Fibroblast of villous mesenchyme (primary cell): Measurements from ENCODE around the gene GLI1. TPM values are rescaled to one million over a fixed set of nuclear protein-coding genes. Genes with fewer than 3 reads are reported as not detected.
"Not testable (repeated sequence)": the region's sequence is repeated elsewhere in the genome, so short reads cannot be mapped to it uniquely, and the experiment has no call there.

Experiments
- DNase-seq: peaks from one replicate; pipeline ENCODE4 v3.0.0-alpha.2; 2010; ENCODE audit warnings: low read depth
- H3K4me3 ChIP-seq: 2 replicates; pipeline ENCODE4 v1.5.1; 2011; ENCODE audit warnings: low read depth, mild to moderate bottlenecking, low read length
- total RNA-seq: library from RNA; depleted of rRNA; stranded (reverse); fragments of >200 nt; gene quantifications from 2 replicates; pipeline ENCODE4 v1.2.3, GENCODE V29; 2012
- TF ChIP-seq, protein P1 (sequence below): IDR thresholded peaks from 2 replicates; pipeline ENCODE4 v1.5.1; 2012; ENCODE audit warnings: low read depth, mild to moderate bottlenecking, low read length; ENCODE audit not compliant: insufficient read depth

The GLI1 gene
- total RNA-seq, 1 donor: 0.86 TPM

DNA sequence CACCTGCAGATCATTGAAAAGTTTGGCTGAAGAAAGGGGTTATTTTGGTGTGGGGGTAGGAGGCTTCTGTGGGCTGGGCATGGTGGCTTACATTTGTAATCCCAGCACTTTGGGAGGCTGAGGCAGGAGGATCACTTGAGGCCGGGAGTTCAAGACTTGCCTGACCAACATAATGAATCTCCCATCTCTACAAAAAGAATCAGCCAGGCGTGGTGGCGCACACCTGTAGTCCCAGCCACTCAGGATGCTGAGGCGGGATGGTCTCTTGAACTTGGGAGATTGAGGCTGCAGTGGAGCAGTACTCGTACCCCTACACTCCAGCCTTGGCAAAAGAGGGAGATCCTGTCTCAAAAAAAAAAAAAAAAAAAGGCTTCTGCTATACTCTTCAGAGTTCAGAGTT is 53.7 kb downstream of the GLI1 start:
- no peak for DNase-seq
- TF ChIP-seq, protein P1, sequence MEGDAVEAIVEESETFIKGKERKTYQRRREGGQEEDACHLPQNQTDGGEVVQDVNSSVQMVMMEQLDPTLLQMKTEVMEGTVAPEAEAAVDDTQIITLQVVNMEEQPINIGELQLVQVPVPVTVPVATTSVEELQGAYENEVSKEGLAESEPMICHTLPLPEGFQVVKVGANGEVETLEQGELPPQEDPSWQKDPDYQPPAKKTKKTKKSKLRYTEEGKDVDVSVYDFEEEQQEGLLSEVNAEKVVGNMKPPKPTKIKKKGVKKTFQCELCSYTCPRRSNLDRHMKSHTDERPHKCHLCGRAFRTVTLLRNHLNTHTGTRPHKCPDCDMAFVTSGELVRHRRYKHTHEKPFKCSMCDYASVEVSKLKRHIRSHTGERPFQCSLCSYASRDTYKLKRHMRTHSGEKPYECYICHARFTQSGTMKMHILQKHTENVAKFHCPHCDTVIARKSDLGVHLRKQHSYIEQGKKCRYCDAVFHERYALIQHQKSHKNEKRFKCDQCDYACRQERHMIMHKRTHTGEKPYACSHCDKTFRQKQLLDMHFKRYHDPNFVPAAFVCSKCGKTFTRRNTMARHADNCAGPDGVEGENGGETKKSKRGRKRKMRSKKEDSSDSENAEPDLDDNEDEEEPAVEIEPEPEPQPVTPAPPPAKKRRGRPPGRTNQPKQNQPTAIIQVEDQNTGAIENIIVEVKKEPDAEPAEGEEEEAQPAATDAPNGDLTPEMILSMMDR: no peak
- no peak overlapping the region for H3K4me3 ChIP-seq

DNA sequence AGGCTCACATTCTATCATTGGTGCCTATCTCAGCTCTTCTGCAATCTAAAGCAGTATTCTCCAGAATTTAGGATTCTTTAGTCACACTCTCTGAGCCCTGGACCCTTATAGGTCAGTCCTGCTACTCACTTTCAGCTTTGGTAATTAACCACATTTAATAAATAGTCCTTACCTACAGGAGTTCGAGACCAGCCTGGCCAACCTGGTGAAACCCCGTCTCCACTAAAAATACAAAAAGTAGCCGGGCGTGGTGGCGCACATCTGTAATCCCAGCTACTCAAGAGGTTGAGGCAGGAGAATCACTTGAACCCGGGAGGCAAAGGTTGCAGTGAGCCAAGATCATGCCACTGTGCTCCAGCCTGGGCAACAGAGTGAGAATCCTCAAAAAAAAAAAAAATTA is 54.1 kb downstream of the GLI1 start:
- not testable (repeated sequence) for DNase-seq, H3K4me3 ChIP-seq

DNA sequence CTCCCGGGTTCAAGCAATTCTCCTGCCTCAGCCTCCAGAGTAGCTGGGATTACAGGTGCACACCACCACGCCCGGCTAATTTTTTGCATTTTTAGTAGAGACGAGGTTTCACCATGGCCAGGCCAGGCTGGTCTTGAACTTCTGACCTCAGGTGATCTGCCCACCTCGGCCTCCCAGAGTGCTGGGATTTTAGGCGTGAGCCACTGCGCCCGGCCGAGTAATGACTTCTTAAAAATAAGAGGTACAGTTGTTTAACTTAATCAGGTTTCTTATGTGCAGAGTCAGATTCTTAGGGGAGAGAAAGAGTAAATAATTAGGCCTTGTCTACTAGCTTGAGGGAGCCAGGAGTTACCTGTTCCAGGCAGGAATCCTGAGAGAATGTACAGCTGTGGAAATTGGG is 54.7 kb downstream of the GLI1 start:
- not testable (repeated sequence) for DNase-seq, H3K4me3 ChIP-seq

DNA sequence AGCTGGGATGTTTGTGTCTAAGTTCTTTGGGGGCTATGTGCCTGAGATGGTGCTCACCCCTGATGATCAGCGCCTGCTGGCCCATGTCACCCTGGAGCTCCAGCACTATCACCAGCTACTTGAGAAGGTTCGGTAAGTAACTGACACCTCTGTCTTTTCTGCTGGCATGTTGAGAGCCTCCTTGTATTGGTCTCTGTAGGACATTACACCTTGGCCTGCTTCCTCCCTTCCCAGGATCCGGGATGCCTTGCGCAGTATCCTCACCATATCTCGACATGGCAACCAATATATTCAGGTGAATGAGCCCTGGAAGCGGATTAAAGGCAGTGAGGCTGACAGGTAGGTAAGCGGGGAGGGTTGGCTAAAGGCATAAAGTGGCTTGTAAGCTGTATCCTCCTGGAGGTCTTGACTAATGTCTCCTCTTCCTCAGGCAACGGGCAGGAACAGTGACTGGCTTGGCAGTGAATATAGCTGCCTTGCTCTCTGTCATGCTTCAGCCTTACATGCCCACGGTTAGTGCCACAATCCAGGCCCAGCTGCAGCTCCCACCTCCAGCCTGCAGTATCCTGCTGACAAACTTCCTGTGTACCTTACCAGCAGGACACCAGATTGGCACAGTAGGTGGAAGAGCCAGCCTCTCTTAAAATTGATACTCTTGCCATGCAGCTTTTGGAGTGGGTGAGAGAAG is 55.3 kb downstream of the GLI1 start:
- no peak for DNase-seq
- TF ChIP-seq, protein P1: no peak

DNA sequence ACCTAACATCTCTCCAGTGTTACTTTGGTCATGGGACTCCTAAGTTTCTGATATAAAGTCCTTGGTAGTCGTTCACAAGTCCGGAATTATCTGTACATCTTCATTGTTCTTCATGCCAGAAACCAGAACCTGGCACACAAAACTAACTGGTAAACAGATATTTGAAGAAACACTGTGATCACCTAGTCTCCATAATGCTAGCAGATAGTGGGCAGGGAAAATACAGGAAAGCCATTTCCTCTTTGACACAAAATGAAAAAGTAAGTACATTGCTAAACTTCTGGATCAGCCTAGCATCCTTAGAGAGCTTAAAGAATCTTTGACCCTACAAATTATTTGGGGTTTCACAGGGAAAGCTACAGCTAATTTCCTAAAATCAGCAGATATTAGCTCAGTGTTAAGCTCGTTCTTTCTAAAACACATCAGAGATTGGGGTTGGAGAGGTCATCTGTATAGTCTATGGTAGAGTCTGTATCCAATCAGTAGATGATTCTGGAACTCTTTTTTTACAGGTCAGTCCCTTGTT is 55.9 kb downstream of the GLI1 start:
- TF ChIP-seq, protein P1: no peak
- no peak overlapping the region for H3K4me3 ChIP-seq
- DNase-seq: no peak

More for the DNA sequence above, 55.3 kb downstream of the GLI1 start:
- H3K4me3 ChIP-seq: no peak overlapping the region

DNA sequence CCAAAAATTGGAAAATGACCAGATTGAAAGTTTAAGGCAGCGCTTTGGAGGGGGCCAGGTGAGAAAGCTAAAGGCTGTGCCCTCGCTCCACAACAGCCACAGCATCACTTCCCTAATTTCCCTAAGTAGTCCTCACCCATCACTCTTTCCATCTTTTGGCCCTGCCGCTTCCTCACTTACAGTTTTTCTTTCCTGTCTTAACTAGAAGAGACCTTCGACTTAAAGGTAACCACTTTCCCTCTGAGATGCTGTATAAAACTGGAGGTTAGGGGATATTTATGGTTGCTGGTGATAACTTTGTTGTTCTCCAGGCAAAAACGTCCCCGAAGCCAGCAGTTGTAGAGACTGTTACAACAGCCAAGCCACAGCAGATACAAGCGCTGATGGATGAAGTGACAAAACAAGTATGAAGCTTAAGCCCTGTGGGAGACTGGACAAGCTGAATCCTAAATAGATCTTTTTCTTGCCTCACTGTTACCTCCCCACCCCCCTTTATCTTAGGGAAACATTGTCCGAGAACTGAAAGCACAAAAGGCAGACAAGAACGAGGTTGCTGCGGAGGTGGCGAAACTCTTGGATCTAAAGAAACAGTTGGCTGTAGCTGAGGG is 56.5 kb downstream of the GLI1 start:
- no peak overlapping the region for H3K4me3 ChIP-seq
- no peak for DNase-seq
- TF ChIP-seq, protein P1: no peak

DNA sequence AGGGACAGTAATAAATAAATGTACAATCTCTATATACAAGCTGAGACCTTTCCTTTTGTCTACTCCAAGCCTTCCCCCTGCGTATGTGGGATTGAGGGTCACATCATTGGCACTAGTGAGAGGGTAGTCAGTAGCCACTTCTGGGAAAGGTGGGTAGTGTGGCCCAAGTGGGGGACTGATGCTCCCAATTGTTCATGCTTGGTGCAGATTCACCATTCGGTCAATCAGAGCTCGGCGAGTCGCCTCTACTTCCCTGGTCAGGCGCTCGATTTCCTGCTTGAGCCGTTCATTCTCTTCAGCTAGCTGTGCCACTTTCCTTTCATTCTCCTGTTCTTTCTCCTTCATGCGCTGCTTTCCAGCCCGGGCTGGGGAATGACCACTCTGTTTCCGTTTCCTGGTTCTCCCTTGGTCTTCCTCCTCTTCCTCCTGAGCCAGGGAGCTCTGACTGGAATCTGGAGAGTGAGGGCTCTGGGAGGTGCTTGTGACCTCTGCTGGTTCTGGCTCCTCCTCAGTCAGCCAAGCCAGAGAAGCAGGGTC is 57.1 kb downstream of the GLI1 start:
- no peak for DNase-seq
- H3K4me3 ChIP-seq: no peak overlapping the region
- TF ChIP-seq, protein P1: no peak
